Duodenal mucosa (tissue), 2 donors: Measurements from ENCODE around the gene SH3GLB1.

Source experiments
- H3K27ac ChIP-seq: one replicate; pipeline ENCODE4 v1.7.0; 2013; ENCODE audit warnings: low read depth, low read length
- H3K27me3 ChIP-seq, 2 donors: one replicate each; pipeline ENCODE4 v1.7.0; 2013; ENCODE audit warnings: low read length in 2 of 2, control low read depth in 1 of 2; ENCODE audit not compliant: insufficient read depth in 2 of 2, control insufficient read depth in 1 of 2
- H3K36me3 ChIP-seq, 2 donors: one replicate each; pipeline ENCODE4 v1.7.0; 2013; ENCODE audit warnings: low read length in 2 of 2, control low read depth in 1 of 2; ENCODE audit not compliant: insufficient read depth in 2 of 2, control insufficient read depth in 1 of 2
- H3K4me1 ChIP-seq, 2 donors: one replicate each; pipeline ENCODE4 v1.7.0; 2013; ENCODE audit warnings: low read length in 2 of 2, control low read depth in 1 of 2; ENCODE audit not compliant: insufficient read depth in 2 of 2, control insufficient read depth in 1 of 2
- H3K4me3 ChIP-seq, 2 donors: one replicate each; pipeline ENCODE4 v1.7.0; 2013; ENCODE audit warnings: low read length in 2 of 2, low read depth in 1 of 2
- H3K9ac ChIP-seq, 2 donors: one replicate each; pipeline ENCODE4 v1.7.0; 2013; ENCODE audit warnings: low read length in 2 of 2, low read depth in 1 of 2
- H3K9me3 ChIP-seq, 2 donors: one replicate each; pipeline ENCODE4 v1.7.0; 2013; ENCODE audit warnings: low read length in 2 of 2, control low read depth in 1 of 2; ENCODE audit not compliant: control insufficient read depth in 1 of 2

The SH3GLB1 gene

GRCh38 chr1:86703696-86704457, 499 bp upstream of the SH3GLB1 start:
- no peaks in the 10 kb centered on the region for H3K27me3 ChIP-seq
- H3K9me3 ChIP-seq, result no peaks in the 10 kb centered on the region
- peak overlapping the region; percentile 86 to 89 for H3K9ac ChIP-seq
- no peaks in the 10 kb centered on the region for H3K36me3 ChIP-seq
- H3K4me1 ChIP-seq, result peaks cover 15 to 19% of the 10 kb centered on the region in 2 donors
- H3K27ac ChIP-seq, result peak overlapping the region; percentile 96
- peak overlapping the region; percentile 91 to 93 for H3K4me3 ChIP-seq

- peak overlapping the region; percentile 91 to 93 for H3K4me3 ChIP-seq
- H3K9ac ChIP-seq, result peak overlapping the region; percentile 86 to 89
- no peaks in the 10 kb centered on the region for H3K27me3 ChIP-seq
- no peaks in the 10 kb centered on the region for H3K9me3 ChIP-seq
- peak overlapping the region; percentile 96 for H3K27ac ChIP-seq
- peaks cover 15 to 19% of the 10 kb centered on the region in 2 donors for H3K4me1 ChIP-seq
- H3K36me3 ChIP-seq, result no peaks in the 10 kb centered on the region
These were observed 742 bp downstream of the SH3GLB1 start for GRCh38 chr1:86704972-86705664.

- Histone ChIP-seq H3K9ac (peak overlapping the region; percentile 86 to 89), H3K27ac (peak overlapping the region; percentile 96), H3K27me3 (no peaks in the 10 kb centered on the region), H3K4me3 (peak overlapping the region; percentile 91 to 93), H3K4me1 (peaks cover 15 to 20% of the 10 kb centered on the region in 2 donors), H3K36me3 (no peaks in the 10 kb centered on the region), H3K9me3 (no peaks in the 10 kb centered on the region)
These were observed 1.2 kb downstream of the SH3GLB1 start for GRCh38 chr1:86705665-86705985.

GRCh38 chr1:86706018-86706635, 1.8 kb downstream of the SH3GLB1 start:
- peaks cover 15 to 23% of the 10 kb centered on the region in 2 donors for H3K4me1 ChIP-seq
- H3K9ac ChIP-seq, result peak overlapping the region; percentile 86 to 89
- no peaks in the 10 kb centered on the region for H3K36me3 ChIP-seq
- peak overlapping the region; percentile 91 to 93 for H3K4me3 ChIP-seq
- H3K27me3 ChIP-seq, result no peaks in the 10 kb centered on the region
- no peaks in the 10 kb centered on the region for H3K9me3 ChIP-seq
- H3K27ac ChIP-seq, result no peak overlapping the region

GRCh38 chr1:86708920-86709319, 4.5 kb downstream of the SH3GLB1 start:
- no peak overlapping the region for H3K4me3 ChIP-seq
- no peak overlapping the region for H3K9ac ChIP-seq
- H3K36me3 ChIP-seq, result no peaks in the 10 kb centered on the region
- H3K27ac ChIP-seq, result no peak overlapping the region
- no peaks in the 10 kb centered on the region for H3K9me3 ChIP-seq
- H3K27me3 ChIP-seq, result no peaks in the 10 kb centered on the region
- H3K4me1 ChIP-seq, result peaks cover 19 to 31% of the 10 kb centered on the region in 2 donors

GRCh38 chr1:86712088-86712860, 7.9 kb downstream of the SH3GLB1 start:
- Histone ChIP-seq H3K9me3 (no peaks in the 10 kb centered on the region), H3K4me1 (peaks cover 17 to 30% of the 10 kb centered on the region in 2 donors), H3K4me3 (no peak overlapping the region), H3K27me3 (no peaks in the 10 kb centered on the region), H3K9ac (no peak overlapping the region), H3K27ac (no peak overlapping the region), H3K36me3 (peaks cover 0 to 3% of the 10 kb centered on the region in 2 donors)

GRCh38 chr1:86713477-86713876, 9.1 kb downstream of the SH3GLB1 start:
- peaks cover 17 to 29% of the 10 kb centered on the region in 2 donors for H3K4me1 ChIP-seq
- no peaks in the 10 kb centered on the region for H3K9me3 ChIP-seq
- H3K27me3 ChIP-seq, result no peaks in the 10 kb centered on the region
- H3K27ac ChIP-seq, result no peak overlapping the region
- peaks cover 0 to 7% of the 10 kb centered on the region in 2 donors for H3K36me3 ChIP-seq
- H3K9ac ChIP-seq, result no peak overlapping the region
- no peak overlapping the region for H3K4me3 ChIP-seq

GRCh38 chr1:86714159-86714558, 9.8 kb downstream of the SH3GLB1 start:
- Histone ChIP-seq H3K36me3 (peaks cover 0 to 9% of the 10 kb centered on the region in 2 donors), H3K4me1 (peaks cover 17 to 29% of the 10 kb centered on the region in 2 donors), H3K4me3 (no peak overlapping the region), H3K27me3 (no peaks in the 10 kb centered on the region), H3K27ac (no peak overlapping the region), H3K9me3 (no peaks in the 10 kb centered on the region), H3K9ac (no peak overlapping the region)

GRCh38 chr1:86714561-86715244, 10.3 kb downstream of the SH3GLB1 start:
- Histone ChIP-seq H3K9me3 (no peaks in the 10 kb centered on the region), H3K4me1 (peaks cover 17 to 29% of the 10 kb centered on the region in 2 donors), H3K27ac (no peak overlapping the region), H3K27me3 (no peaks in the 10 kb centered on the region), H3K36me3 (peaks cover 0 to 13% of the 10 kb centered on the region in 2 donors), H3K4me3 (no peak overlapping the region), H3K9ac (no peak overlapping the region)
